ENCODE data around the gene PACRG. TPM values are rescaled to one million over a fixed set of nuclear protein-coding genes. Genes with fewer than 3 reads are reported as not detected.

PACRG gene
- total RNA-seq, 1 experiment from 2014 or later = 0.26 TPM

GRCh38 chr6:162711376-162711775, 16.4 kb upstream of the PACRG start:
- no peak overlapping the region for H3K18ac ChIP-seq (ENCODE audit: insufficient read length, low read depth, low read length)
- H2BK5ac ChIP-seq (ENCODE audit: insufficient read length, low read length) = no peak overlapping the region
- H2AK5ac ChIP-seq (ENCODE audit: insufficient read length, low read length) = no peak overlapping the region
- DNase-seq = no peak
- TF ChIP-seq, protein P1, sequence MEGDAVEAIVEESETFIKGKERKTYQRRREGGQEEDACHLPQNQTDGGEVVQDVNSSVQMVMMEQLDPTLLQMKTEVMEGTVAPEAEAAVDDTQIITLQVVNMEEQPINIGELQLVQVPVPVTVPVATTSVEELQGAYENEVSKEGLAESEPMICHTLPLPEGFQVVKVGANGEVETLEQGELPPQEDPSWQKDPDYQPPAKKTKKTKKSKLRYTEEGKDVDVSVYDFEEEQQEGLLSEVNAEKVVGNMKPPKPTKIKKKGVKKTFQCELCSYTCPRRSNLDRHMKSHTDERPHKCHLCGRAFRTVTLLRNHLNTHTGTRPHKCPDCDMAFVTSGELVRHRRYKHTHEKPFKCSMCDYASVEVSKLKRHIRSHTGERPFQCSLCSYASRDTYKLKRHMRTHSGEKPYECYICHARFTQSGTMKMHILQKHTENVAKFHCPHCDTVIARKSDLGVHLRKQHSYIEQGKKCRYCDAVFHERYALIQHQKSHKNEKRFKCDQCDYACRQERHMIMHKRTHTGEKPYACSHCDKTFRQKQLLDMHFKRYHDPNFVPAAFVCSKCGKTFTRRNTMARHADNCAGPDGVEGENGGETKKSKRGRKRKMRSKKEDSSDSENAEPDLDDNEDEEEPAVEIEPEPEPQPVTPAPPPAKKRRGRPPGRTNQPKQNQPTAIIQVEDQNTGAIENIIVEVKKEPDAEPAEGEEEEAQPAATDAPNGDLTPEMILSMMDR (conservative IDR thresholded peaks at IDR 0.05) = no peak
- H4K20me1 ChIP-seq (ENCODE audit: control insufficient read depth, insufficient read depth, insufficient read length) = no peaks in the 10 kb centered on the region
- H3K9me3 Mint-ChIP-seq = peaks cover 4 to 7% of the 10 kb centered on the region in 2 experiments; a peak in 3 of 5 replicates
- H3K4me1 ChIP-seq (ENCODE audit: insufficient read depth, low read length) = no peaks in the 10 kb centered on the region
- no peak overlapping the region; a peak in 1 of 7 replicates for H3K27ac Mint-ChIP-seq
- no peak overlapping the region for H2BK120ac ChIP-seq (ENCODE audit: low read depth, low read length, poor library complexity, severe bottlenecking)
- no peak overlapping the region for H3K9ac ChIP-seq (ENCODE audit: extremely low read depth, insufficient read length, low read length)
- H2BK12ac ChIP-seq (ENCODE audit: insufficient read length, low read depth, low read length) = no peak overlapping the region
- H2BK15ac ChIP-seq (ENCODE audit: low read depth, low read length) = no peak overlapping the region
- H3K23ac ChIP-seq (ENCODE audit: insufficient read length, low read depth, low read length) = no peak overlapping the region
- H3K23me2 ChIP-seq (ENCODE audit: insufficient read length, low read depth, low read length, poor library complexity, severe bottlenecking) = no peaks in the 10 kb centered on the region
- WGBS (ENCODE audit: extremely low coverage, insufficient read length, low lambda C conversion rate) = no CpG with 5 or more reads among the region's 4 CpGs
- no peak overlapping the region for H4K91ac ChIP-seq (ENCODE audit: insufficient read length, low read depth, low read length)
- no peak overlapping the region for H4K5ac ChIP-seq (ENCODE audit: insufficient read length, low read depth, low read length)
- no peak overlapping the region for H2AFZ ChIP-seq (ENCODE audit: low read length)
- no peak overlapping the region for H3T11ph ChIP-seq (ENCODE audit: low read length)
- H3K14ac ChIP-seq (ENCODE audit: insufficient read depth, low read length) = no peak overlapping the region
- peaks cover 13 to 14% of the 10 kb centered on the region in 2 experiments for H3K4me1 Mint-ChIP-seq
- H3K79me2 ChIP-seq (ENCODE audit: insufficient read depth, low read length) = no peaks in the 10 kb centered on the region
- H2BK20ac ChIP-seq (ENCODE audit: low read depth, low read length, poor library complexity, severe bottlenecking) = no peak overlapping the region
- H3K4me3 Mint-ChIP-seq = no peak overlapping the region
- H3K79me1 ChIP-seq (ENCODE audit: insufficient read depth, low read depth, low read length, poor library complexity, severe bottlenecking) = no peaks in the 10 kb centered on the region
- H3K4ac ChIP-seq (ENCODE audit: low read depth, low read length) = no peak overlapping the region
- H3K4me2 ChIP-seq (ENCODE audit: insufficient read depth, insufficient read length, low read length) = no peak overlapping the region
- peaks cover 0 to 11% (median 0%) of the 10 kb centered on the region in 3 experiments; a peak in 3 of 7 replicates for H3K36me3 Mint-ChIP-seq (ENCODE audit: insufficient read depth in 1 of 3, low read depth in 3 of 3)
- no peak overlapping the region for H4K8ac ChIP-seq (replicated peaks; ENCODE audit: insufficient read length, low read depth, low read length)
- no peaks in the 10 kb centered on the region for H3K27me3 Mint-ChIP-seq (ENCODE audit: low read depth)
- H3K27ac ChIP-seq (ENCODE audit: insufficient read length, low read depth, low read length) = no peak overlapping the region
- no peaks in the 10 kb centered on the region for H3K27me3 ChIP-seq (ENCODE audit: insufficient read depth, low read length)
- no peak overlapping the region for H3K56ac ChIP-seq (ENCODE audit: insufficient read length, low read depth, low read length)
- H3K9me3 ChIP-seq (ENCODE audit: control insufficient read depth, low read depth, low read length) = no peaks in the 10 kb centered on the region
